ENCODE data around the gene VIL1. TPM values are rescaled to one million over a fixed set of nuclear protein-coding genes. Genes with fewer than 3 reads are reported as not detected.

The VIL1 gene
- total RNA-seq, 1 donor from 2014 or later, result not detected

DNA sequence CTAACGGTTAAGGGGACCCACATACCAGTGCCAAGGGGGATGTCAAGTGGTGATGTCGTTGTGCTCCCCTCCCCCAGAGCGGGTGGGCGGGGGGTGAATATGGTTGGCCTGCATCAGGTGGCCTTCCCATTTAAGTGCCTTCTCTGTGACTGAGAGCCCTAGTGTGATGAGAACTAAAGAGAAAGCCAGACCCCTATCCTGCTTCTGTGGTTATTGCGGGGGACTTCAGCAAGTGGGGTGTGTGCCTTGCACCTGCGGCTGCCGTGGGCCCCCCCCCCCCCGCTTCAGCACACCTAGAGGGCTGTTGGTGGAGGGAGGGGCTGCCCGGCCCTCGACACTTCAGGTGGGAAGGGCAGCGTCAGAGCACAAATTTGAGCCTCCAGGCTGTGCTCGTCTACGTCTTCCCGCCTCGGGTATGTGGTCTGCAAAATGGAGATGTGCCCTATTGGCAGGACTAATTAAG lies 13.1 kb upstream of the VIL1 start:
- no peaks in the 10 kb centered on the region for H3K27me3 ChIP-seq (ENCODE audit: insufficient read depth, low read length)
- H3K36me3 Mint-ChIP-seq (ENCODE audit: low read depth, unreplicated experiment), result no peaks in the 10 kb centered on the region
- no peak overlapping the region for H3K27ac Mint-ChIP-seq (ENCODE audit: unreplicated experiment)
- H3K79me2 ChIP-seq (ENCODE audit: insufficient read depth, low read length), result peaks cover 20% of the 10 kb centered on the region
- no peak for FAIRE-seq
- peaks cover 27% of the 10 kb centered on the region for H3K4me1 ChIP-seq (ENCODE audit: insufficient read depth, low read length)
- H3K4me3 Mint-ChIP-seq (ENCODE audit: unreplicated experiment), result peak overlapping the region; percentile 62
- peaks cover 7% of the 10 kb centered on the region for H3K4me1 Mint-ChIP-seq (ENCODE audit: low read depth, unreplicated experiment)
- H3K27ac ChIP-seq (ENCODE audit: low read depth, low read length), result peak overlapping the region; percentile 50
- H3K9me3 Mint-ChIP-seq (ENCODE audit: unreplicated experiment), result no peaks in the 10 kb centered on the region
- peak overlapping the region; percentile 69 for H3K9ac ChIP-seq (ENCODE audit: low read length)
- DNase-seq (ENCODE audit: low read depth), result no peak
- H4K20me1 ChIP-seq (ENCODE audit: insufficient read depth, low read length), result peaks cover 16% of the 10 kb centered on the region
- peak overlapping the region; percentile 92 for H3K4me2 ChIP-seq (ENCODE audit: low read length)
- H3K27me3 Mint-ChIP-seq (ENCODE audit: low read depth, unreplicated experiment), result no peaks in the 10 kb centered on the region
- H3K9me3 ChIP-seq (ENCODE audit: insufficient read depth, low read depth, low read length), result no peaks in the 10 kb centered on the region
- peak overlapping the region; percentile 52 for H3K4me3 ChIP-seq (ENCODE audit: insufficient read depth, low read depth, low read length)
- TF ChIP-seq EZH2 (IDR thresholded peaks at IDR 0.05; ENCODE audit: insufficient read depth, low read length), result no peak
- TF ChIP-seq, protein P1, sequence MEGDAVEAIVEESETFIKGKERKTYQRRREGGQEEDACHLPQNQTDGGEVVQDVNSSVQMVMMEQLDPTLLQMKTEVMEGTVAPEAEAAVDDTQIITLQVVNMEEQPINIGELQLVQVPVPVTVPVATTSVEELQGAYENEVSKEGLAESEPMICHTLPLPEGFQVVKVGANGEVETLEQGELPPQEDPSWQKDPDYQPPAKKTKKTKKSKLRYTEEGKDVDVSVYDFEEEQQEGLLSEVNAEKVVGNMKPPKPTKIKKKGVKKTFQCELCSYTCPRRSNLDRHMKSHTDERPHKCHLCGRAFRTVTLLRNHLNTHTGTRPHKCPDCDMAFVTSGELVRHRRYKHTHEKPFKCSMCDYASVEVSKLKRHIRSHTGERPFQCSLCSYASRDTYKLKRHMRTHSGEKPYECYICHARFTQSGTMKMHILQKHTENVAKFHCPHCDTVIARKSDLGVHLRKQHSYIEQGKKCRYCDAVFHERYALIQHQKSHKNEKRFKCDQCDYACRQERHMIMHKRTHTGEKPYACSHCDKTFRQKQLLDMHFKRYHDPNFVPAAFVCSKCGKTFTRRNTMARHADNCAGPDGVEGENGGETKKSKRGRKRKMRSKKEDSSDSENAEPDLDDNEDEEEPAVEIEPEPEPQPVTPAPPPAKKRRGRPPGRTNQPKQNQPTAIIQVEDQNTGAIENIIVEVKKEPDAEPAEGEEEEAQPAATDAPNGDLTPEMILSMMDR (IDR thresholded peaks at IDR 0.05; ENCODE audit: insufficient read depth, low read depth, low read length), result no peak
- H2AFZ ChIP-seq (ENCODE audit: low read depth, low read length), result peak overlapping the region; percentile 77
- H3K36me3 ChIP-seq (ENCODE audit: insufficient read depth, low read length), result peaks cover 3% of the 10 kb centered on the region

DNA sequence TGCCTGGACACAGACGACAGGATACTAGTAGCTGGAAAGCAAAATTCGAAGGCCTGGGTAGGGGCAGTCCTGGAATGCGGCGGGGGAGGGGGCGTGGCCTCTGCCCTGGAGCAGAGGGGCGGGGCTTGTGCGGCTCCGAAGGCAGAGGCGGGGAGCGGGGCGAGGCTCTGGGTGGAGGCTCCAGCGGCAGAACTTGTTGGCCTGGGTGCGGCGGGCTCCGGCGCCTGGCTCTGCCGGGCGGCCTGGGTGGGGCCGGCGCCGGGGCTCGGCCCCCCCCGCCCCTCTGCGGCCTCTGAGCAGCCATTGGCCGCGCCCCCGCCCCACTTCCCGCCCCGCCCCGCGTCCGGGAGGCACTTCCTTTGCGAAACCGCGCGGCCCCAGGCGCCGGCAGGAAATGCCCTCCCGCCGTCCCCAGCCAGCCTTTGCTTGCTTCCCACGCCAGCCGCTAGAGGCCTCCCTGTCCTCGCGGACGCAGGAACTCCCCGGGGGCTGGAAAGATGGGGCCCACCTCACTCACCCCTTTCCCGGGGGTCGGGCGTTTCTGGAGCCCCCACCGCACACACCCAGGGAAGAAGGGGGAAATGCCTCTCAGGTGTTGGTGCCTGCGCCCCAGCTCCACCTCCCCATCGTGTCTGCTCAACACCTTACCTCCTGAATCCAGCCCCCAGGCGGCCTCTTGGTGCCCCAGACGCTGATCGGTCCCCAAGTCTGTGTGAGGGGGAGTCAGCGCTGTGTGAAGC lies 12.5 kb upstream of the VIL1 start:
- peak overlapping the region; percentile 91 for H3K27ac Mint-ChIP-seq (ENCODE audit: unreplicated experiment)
- Histone ChIP-seq H3K9me3 (ENCODE audit: insufficient read depth, low read depth, low read length) (no peaks in the 10 kb centered on the region), H4K20me1 (ENCODE audit: insufficient read depth, low read length) (peaks cover 11% of the 10 kb centered on the region), H3K27me3 (ENCODE audit: insufficient read depth, low read length) (no peaks in the 10 kb centered on the region), H3K9ac (ENCODE audit: low read length) (peak overlapping the region; percentile 81), H3K79me2 (ENCODE audit: insufficient read depth, low read length) (peaks cover 14% of the 10 kb centered on the region), H3K4me2 (ENCODE audit: low read length) (peak overlapping the region; percentile 100), H3K36me3 (ENCODE audit: insufficient read depth, low read length) (peaks cover 3% of the 10 kb centered on the region), H2AFZ (ENCODE audit: low read depth, low read length) (peak overlapping the region; percentile 92), H3K27ac (ENCODE audit: low read depth, low read length) (peak overlapping the region; percentile 59), H3K4me3 (ENCODE audit: insufficient read depth, low read depth, low read length) (peak overlapping the region; percentile 56), H3K4me1 (ENCODE audit: insufficient read depth, low read length) (peaks cover 22% of the 10 kb centered on the region)
- no peaks in the 10 kb centered on the region for H3K36me3 Mint-ChIP-seq (ENCODE audit: low read depth, unreplicated experiment)
- no peaks in the 10 kb centered on the region for H3K27me3 Mint-ChIP-seq (ENCODE audit: low read depth, unreplicated experiment)
- peak overlapping the region; percentile 79 for H3K4me3 Mint-ChIP-seq (ENCODE audit: unreplicated experiment)
- no peaks in the 10 kb centered on the region for H3K9me3 Mint-ChIP-seq (ENCODE audit: unreplicated experiment)
- TF ChIP-seq EZH2 (IDR thresholded peaks at IDR 0.05; ENCODE audit: insufficient read depth, low read length), result no peak
- TF ChIP-seq, protein P1 (IDR thresholded peaks at IDR 0.05; ENCODE audit: insufficient read depth, low read depth, low read length), result peak; percentile 38
- H3K4me1 Mint-ChIP-seq (ENCODE audit: low read depth, unreplicated experiment), result peaks cover 7% of the 10 kb centered on the region
- DNase-seq (ENCODE audit: low read depth), result peak; percentile 77
- no peak for FAIRE-seq

Data from astrocyte (in vitro differentiated cells and primary cell).